ENCODE measurements around the gene SGCE. TPM values are rescaled to one million over a fixed set of nuclear protein-coding genes. Genes with fewer than 3 reads are reported as not detected.

SGCE gene
- polyA plus RNA-seq, 4 donors: 87.3 to 127 (median 107) TPM

- no peak for DNase-seq (ENCODE audit: low read depth in 4 of 4, low spot score in 3 of 4)
Measured at GRCh38 chr7:94577357-94577756, 78.6 kb downstream of the SGCE start.

DNA sequence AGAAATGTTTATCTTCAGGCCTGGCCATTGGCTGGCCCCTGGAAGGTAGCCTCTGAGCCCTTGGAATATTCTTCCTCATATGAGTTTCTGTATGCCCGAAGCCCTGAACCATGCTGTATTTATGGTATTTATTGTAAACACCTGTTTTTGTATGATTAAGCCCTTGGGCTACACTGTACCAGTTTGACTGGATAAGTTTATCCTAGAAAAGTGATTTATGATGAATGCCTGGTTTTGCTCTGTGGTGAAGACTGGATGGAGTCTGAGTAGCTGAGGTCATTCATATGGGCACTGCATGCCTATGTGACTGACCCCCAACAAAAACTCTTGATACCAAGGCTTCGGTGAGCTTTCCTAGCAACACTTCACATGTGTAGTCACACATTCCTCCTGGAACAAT is 79.6 kb downstream of the SGCE start:
- DNase-seq (ENCODE audit: low read depth in 4 of 4, low spot score in 3 of 4): no peak

DNA sequence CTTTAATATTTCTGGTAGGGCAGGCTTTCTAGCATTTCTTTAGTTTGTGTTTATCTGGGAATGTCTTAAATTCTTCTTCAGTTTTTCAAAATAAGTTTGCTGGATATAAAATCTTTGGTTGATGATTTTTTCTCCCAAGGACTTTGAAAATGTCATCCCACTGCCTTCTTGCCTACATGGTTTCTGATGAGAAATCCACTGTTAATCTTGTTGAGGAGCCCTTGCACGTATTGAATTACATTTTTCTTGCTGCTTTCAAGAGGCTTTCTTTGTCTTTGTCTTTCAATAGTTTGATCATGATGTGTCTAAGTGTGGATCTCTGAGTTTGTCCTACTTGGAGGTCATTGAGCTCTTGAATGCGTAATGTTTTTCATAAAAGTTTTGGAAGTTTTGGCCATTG is 80.3 kb downstream of the SGCE start:
- no peak for DNase-seq (ENCODE audit: low read depth in 4 of 4, low spot score in 3 of 4)

DNA sequence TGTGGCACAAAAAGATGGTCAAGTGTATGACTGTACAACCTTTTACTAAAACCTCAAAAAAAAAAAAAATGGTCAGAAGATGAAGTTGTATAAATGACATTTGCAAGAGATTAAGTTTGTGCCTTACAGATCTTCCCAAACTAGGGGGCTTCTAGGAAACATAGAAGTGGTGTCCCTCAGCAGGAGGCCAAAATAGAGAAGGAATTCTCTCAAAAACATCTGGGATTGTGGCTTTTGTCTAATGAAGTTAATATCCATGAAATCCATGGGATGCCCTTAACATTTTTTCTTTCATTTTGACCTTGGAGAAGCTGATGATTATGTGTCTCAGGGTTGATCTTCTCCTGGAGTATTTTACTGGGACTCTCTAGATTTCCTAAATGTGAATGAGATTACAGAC is 84.1 kb downstream of the SGCE start:
- no peak for DNase-seq (ENCODE audit: low read depth in 4 of 4, low spot score in 3 of 4)

- no peak for DNase-seq (ENCODE audit: low read depth in 4 of 4, low spot score in 3 of 4)
Measured at GRCh38 chr7:94567396-94567795, 88.5 kb downstream of the SGCE start.

GRCh38 chr7:94565247-94565894 is 90.6 kb downstream of the SGCE start:
- DNase-seq (ENCODE audit: low read depth in 4 of 4, low spot score in 3 of 4): no peak

DNA sequence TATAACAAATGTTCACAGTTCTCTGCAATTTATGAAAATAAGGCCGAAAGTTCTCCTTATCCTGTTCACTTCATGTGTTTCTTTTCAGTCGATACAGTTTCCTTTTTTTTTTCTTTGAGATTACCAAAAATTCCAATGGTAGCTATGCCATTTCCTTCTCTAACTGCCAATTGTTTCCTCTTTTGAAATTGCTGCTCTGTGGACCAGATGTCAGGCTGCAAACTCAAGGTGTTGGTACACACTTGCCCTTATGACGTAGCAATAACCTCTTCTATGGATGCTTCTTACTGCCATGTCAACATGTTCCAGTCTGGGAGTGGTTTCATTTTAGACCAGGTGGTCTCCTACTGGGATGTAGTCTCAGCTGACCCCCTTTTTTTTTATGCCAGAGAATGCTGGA is 93.4 kb downstream of the SGCE start:
- no peak for DNase-seq (ENCODE audit: low read depth in 4 of 4, low spot score in 3 of 4)

- no peak for DNase-seq (ENCODE audit: low read depth in 4 of 4, low spot score in 3 of 4)
Measured at GRCh38 chr7:94561841-94562514, 94.0 kb downstream of the SGCE start.

DNA sequence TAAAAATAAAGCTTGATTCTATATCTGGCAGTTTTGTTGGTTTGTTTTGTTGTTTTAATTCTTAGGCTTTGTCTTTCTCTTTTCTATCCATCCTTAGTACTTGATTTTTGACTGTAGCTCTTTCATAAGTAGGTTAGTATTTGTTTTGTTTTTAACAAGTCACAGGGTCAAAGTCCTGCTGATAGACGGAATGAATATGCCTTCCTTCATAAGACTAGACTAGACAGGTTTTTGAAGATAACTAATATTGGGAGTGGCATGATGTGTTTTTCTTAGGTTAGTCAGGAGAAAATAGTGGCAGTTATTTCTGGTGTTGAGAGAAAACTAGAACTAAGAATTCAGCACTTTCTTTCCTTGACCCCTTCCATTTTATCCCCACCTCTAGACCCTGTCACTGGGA is 96.0 kb downstream of the SGCE start:
- DNase-seq (ENCODE audit: low read depth in 4 of 4, low spot score in 3 of 4): no peak

- DNase-seq (ENCODE audit: low read depth in 4 of 4, low spot score in 3 of 4): no peak
Measured at GRCh38 chr7:94557215-94557614, 98.7 kb downstream of the SGCE start.

DNA sequence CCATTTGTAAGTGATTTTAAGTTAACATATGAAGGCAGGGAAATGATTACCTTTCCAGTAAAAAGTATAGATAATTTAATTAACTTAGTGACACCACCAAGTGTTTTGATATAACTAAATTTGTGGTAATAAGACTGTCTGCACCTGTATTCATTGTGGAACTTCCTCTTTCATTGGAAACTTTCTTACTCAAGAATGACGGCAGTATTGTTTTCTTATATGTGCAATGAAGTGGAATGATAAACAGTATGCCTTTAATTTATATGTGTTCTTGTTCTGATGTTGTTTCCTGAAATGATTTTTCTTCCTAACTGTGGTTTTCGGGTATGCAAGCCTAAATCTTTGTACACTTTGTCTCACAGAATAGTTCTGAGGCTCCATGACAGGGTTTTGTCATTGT is 99.9 kb downstream of the SGCE start:
- DNase-seq (ENCODE audit: low read depth in 4 of 4, low spot score in 3 of 4): no peak

GRCh38 chr7:94547126-94547525 is 108.8 kb downstream of the SGCE start:
- peak in 1 of 4 donors; percentile 9 for DNase-seq (ENCODE audit: low read depth in 4 of 4, low spot score in 3 of 4)

GRCh38 chr7:94540428-94540827 is 115.5 kb downstream of the SGCE start:
- no peak for DNase-seq (ENCODE audit: low read depth in 4 of 4, low spot score in 3 of 4)

Other genes starting within 250 kb of the SGCE start
- gene CASD1, start 146.3 kb downstream of the SGCE start, polyA plus RNA-seq (ENCODE audit: insufficient read length in 4 of 4): 10 to 100 TPM; 44.6 to 55.6 (median 53.3) TPM

Measured in left renal pelvis (tissue), 4 donors.